HS-5 (cell line): Measurements from ENCODE around the gene UBA3.

ENCODE experiments used
- DNase-seq: peaks from one replicate; pipeline ENCODE4 v3.0.0-alpha.2; 2012; ENCODE audit warnings: low read depth

The UBA3 gene

GRCh38 chr3:69097407-69098086, 17.4 kb upstream of the UBA3 start:
- no peak for DNase-seq

GRCh38 chr3:69096299-69096698, 16.1 kb upstream of the UBA3 start:
- no peak for DNase-seq

GRCh38 chr3:69095636-69096035, 15.5 kb upstream of the UBA3 start:
- no peak for DNase-seq

GRCh38 chr3:69094467-69095205, 14.5 kb upstream of the UBA3 start:
- DNase-seq = no peak

- no peak for DNase-seq
Observed at GRCh38 chr3:69092030-69092516, 11.9 kb upstream of the UBA3 start.

GRCh38 chr3:69091389-69092029, 11.3 kb upstream of the UBA3 start:
- DNase-seq = no peak

- DNase-seq = no peak
Observed at GRCh38 chr3:69090021-69090420, 9.9 kb upstream of the UBA3 start.

GRCh38 chr3:69088063-69088462, 7.9 kb upstream of the UBA3 start:
- no peak for DNase-seq

- DNase-seq = no peak
Observed at GRCh38 chr3:69087030-69087791, 7.0 kb upstream of the UBA3 start.

GRCh38 chr3:69085833-69086722, 5.9 kb upstream of the UBA3 start:
- DNase-seq = peak; percentile 82

GRCh38 chr3:69085168-69085832, 5.1 kb upstream of the UBA3 start:
- DNase-seq = no peak

- DNase-seq = peak; percentile 73
Observed at GRCh38 chr3:69084326-69085167, 4.4 kb upstream of the UBA3 start, which contains the start of gene ARL6IP5. Gene ARL6IP5, plus strand, starts transcription at chr3:69084937. Its CDS starts 111 bp downstream, at chr3:69085048.

GRCh38 chr3:69082805-69083204, 2.6 kb upstream of the UBA3 start:
- DNase-seq = no peak

- no peak for DNase-seq
Observed at GRCh38 chr3:69082361-69082760, 2.2 kb upstream of the UBA3 start.

GRCh38 chr3:69081583-69082262, 1.6 kb upstream of the UBA3 start:
- no peak for DNase-seq

GRCh38 chr3:69079269-69080159, 651 bp downstream of the UBA3 start:
- DNase-seq = no peak

- no peak for DNase-seq
Observed at GRCh38 chr3:69072928-69073327, 7.2 kb downstream of the UBA3 start.

- no peak for DNase-seq
Observed at GRCh38 chr3:69066121-69066520, 14.0 kb downstream of the UBA3 start.
